GM12878 (cell line): ENCODE data around the gene MAPK8IP1. TPM values are rescaled to one million over a fixed set of nuclear protein-coding genes. Genes with fewer than 3 reads are reported as not detected.

Experiments
- BHLHE40 ChIP-seq, 2 experiments: fragments of 450-650 bp in 1 of 2; IDR thresholded peaks; 2 replicates each; pipeline ENCODE4 v1.6.1; 2011 to 2017; ENCODE audit warnings: low read depth in 2 of 2, borderline replicate concordance in 1 of 2, improper control_type of control experiment in 1 of 2, low read length in 1 of 2, mild to moderate bottlenecking in 1 of 2
- DPF2 ChIP-seq: fragments of 450-650 bp; IDR thresholded peaks from 2 replicates; pipeline ENCODE4 v1.6.1; 2017; ENCODE audit warnings: mild to moderate bottlenecking
- GABPA ChIP-seq: IDR thresholded peaks from 2 replicates; pipeline ENCODE4 v1.6.1; 2014; ENCODE audit warnings: antibody characterized with exemption, low read depth, mild to moderate bottlenecking, inconsistent platforms
- GATAD2B ChIP-seq: fragments of 450-650 bp; conservative IDR thresholded peaks from 2 replicates; pipeline ENCODE4 v1.6.1; 2017; ENCODE audit warnings: low read depth, mild to moderate bottlenecking, moderate library complexity
- HDGF ChIP-seq: fragments of 450-650 bp; IDR thresholded peaks from 2 replicates; pipeline ENCODE4 v1.6.1; 2016; ENCODE audit warnings: antibody characterized with exemption
- NRF1 ChIP-seq: conservative IDR thresholded peaks from 2 replicates; pipeline ENCODE4 v1.6.1; 2011; ENCODE audit warnings: mild to moderate bottlenecking, low read depth, low read length, improper control_type of control experiment
- PML ChIP-seq: IDR thresholded peaks from 2 replicates; pipeline ENCODE4 v1.6.1; 2012; ENCODE audit warnings: low read length, inconsistent platforms
- RAD21 ChIP-seq: IDR thresholded peaks from 2 replicates; pipeline ENCODE4 v1.6.1; 2011; ENCODE audit warnings: mild to moderate bottlenecking, low read depth, low read length, moderate library complexity; ENCODE audit not compliant: insufficient read depth
- RB1 ChIP-seq: fragments of 450-650 bp; formaldehyde crosslinking; IDR thresholded peaks from 2 replicates; pipeline ENCODE4 v1.6.1; 2017; ENCODE audit warnings: mild to moderate bottlenecking, borderline replicate concordance
- TBL1XR1 ChIP-seq: IDR thresholded peaks from 2 replicates; pipeline ENCODE4 v1.6.1; 2012; ENCODE audit warnings: low read depth, low read length, improper control_type of control experiment
- WRNIP1 ChIP-seq: IDR thresholded peaks from 2 replicates; pipeline ENCODE4 v1.6.1; 2011; ENCODE audit warnings: low read depth, low read length, improper control_type of control experiment, borderline replicate concordance
- YY1 ChIP-seq: IDR thresholded peaks from 2 replicates; pipeline ENCODE4 v1.6.1; 2011; ENCODE audit warnings: low read depth, mild to moderate bottlenecking, low read length
- polyA plus RNA-seq, 11 experiments: library from polyadenylated mRNA; depleted of rRNA in 4 of 11; unstranded in 6 of 11; stranded (reverse) in 5 of 11; fragments of >200 nt; fragmentation: Nextera tagmentation in 4 of 11; fragmentation: Illumina TruSeq in 1 of 11; extraction: Ambion mirVana in 4 of 11; extraction: Trizol in 1 of 11; gene quantifications; 1 replicate in 1 of 11; 2 replicates in 10 of 11; pipeline versions ENCODE4 v1.2.1 to v1.2.3, GENCODE V29; 2011 to 2016; ENCODE audit warnings: inconsistent platforms in 2 of 11, missing spikeins in 2 of 11, low read depth in 1 of 11
- total RNA-seq, 4 experiments: library from RNA; depleted of rRNA in 3 of 4; stranded (reverse); fragments of >200 nt in 3 of 4; fragmentation: Illumina TruSeq in 1 of 4; extraction: Trizol in 1 of 4; gene quantifications; 2 replicates each; pipeline versions ENCODE4 v1.2.1 to v1.2.3, GENCODE V29; 2013 to 2021
- TF ChIP-seq, protein P1 (sequence below): IDR thresholded peaks from 2 replicates; pipeline ENCODE4 v1.6.1; 2011; ENCODE audit warnings: low read depth, mild to moderate bottlenecking, low read length, moderate library complexity, borderline replicate concordance; ENCODE audit errors: extremely low read depth
- TF ChIP-seq, protein P2 (sequence below): fragments of 450-650 bp; IDR thresholded peaks from 2 replicates; pipeline ENCODE4 v1.6.1; 2017; ENCODE audit warnings: mild to moderate bottlenecking, moderate library complexity
- TF ChIP-seq, protein P3 (sequence below): fragments of 450-650 bp; IDR thresholded peaks from 2 replicates; pipeline ENCODE4 v1.6.1; 2016; ENCODE audit warnings: mild to moderate bottlenecking
- TF ChIP-seq, protein P4 (sequence below): fragments of 450-650 bp; IDR thresholded peaks from 2 replicates; pipeline ENCODE4 v1.6.1; 2017; ENCODE audit warnings: mild to moderate bottlenecking
- TF ChIP-seq, protein P5 (sequence below): fragments of 450-650 bp; formaldehyde crosslinking; IDR thresholded peaks from 2 replicates; pipeline ENCODE4 v1.4.0; 2022; ENCODE audit warnings: mild to moderate bottlenecking, moderate library complexity

MAPK8IP1 gene
- total and polyA plus RNA-seq, 10 of the 15 experiments (the other 5 are each of a cell fraction or from before 2014, with no cell fraction given): 0.04 to 0.44 (median 0.11) TPM; not detected in 2

DNA sequence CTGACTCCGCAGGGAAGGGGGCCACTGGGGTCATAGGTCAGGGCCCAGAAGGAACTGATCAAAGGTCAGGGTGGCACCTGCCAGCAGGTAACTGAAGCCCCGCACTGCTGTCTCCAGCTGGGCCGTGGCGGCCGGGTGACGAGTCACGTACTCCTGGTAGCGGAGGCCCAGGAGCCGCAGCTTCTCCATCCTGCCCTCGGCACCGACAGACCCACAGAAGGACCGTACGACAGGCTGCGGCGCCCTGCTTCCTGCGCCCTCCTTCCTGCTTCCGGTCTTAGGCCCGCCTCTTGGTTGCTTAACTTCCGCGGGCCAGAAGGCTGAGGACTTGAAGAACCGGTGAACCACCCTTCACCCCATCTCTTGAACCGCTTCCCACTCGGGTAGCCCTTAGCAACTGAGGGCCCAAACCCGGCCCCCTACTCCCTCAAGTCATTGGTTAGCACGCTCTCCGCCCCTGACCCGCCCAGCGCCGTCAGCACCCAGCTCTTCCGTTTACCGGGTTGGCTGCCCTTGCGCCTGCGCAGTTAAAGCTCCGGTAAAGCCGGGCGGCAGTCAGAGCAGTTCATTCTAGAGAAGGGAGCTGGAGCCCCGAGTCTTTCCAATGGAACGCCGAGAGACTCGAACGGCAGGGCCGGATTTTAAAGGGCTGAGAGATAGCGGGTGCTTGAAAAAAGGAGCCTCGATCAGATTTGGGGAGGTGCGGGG lies 32.3 kb downstream of the MAPK8IP1 start, which contains the start of gene PEX16 (continued):
- peak; percentile 74; the same call in 1 of the 2 replicates for TF ChIP-seq HDGF
- TF ChIP-seq NRF1: peak; percentile 77
- TF ChIP-seq GATAD2B: peak; percentile 84
- TF ChIP-seq, protein P1, sequence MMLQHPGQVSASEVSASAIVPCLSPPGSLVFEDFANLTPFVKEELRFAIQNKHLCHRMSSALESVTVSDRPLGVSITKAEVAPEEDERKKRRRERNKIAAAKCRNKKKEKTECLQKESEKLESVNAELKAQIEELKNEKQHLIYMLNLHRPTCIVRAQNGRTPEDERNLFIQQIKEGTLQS: no peak
- no peak for TF ChIP-seq RB1
- TF ChIP-seq TBL1XR1: no peak
- peak; percentile 96 for TF ChIP-seq GABPA
- peak; percentile 58; the same call in 1 of the 2 replicates for TF ChIP-seq PML
- TF ChIP-seq YY1: peak; percentile 84
- no peak; a peak in 1 of 4 replicates for TF ChIP-seq BHLHE40 (IDR thresholded peaks at IDR 0.05; ENCODE audit: borderline replicate concordance in 1 of 2, low read depth in 2 of 2, low read length in 1 of 2)
- TF ChIP-seq DPF2: no peak; the same call in 1 of the 2 replicates
- TF ChIP-seq, protein P2, sequence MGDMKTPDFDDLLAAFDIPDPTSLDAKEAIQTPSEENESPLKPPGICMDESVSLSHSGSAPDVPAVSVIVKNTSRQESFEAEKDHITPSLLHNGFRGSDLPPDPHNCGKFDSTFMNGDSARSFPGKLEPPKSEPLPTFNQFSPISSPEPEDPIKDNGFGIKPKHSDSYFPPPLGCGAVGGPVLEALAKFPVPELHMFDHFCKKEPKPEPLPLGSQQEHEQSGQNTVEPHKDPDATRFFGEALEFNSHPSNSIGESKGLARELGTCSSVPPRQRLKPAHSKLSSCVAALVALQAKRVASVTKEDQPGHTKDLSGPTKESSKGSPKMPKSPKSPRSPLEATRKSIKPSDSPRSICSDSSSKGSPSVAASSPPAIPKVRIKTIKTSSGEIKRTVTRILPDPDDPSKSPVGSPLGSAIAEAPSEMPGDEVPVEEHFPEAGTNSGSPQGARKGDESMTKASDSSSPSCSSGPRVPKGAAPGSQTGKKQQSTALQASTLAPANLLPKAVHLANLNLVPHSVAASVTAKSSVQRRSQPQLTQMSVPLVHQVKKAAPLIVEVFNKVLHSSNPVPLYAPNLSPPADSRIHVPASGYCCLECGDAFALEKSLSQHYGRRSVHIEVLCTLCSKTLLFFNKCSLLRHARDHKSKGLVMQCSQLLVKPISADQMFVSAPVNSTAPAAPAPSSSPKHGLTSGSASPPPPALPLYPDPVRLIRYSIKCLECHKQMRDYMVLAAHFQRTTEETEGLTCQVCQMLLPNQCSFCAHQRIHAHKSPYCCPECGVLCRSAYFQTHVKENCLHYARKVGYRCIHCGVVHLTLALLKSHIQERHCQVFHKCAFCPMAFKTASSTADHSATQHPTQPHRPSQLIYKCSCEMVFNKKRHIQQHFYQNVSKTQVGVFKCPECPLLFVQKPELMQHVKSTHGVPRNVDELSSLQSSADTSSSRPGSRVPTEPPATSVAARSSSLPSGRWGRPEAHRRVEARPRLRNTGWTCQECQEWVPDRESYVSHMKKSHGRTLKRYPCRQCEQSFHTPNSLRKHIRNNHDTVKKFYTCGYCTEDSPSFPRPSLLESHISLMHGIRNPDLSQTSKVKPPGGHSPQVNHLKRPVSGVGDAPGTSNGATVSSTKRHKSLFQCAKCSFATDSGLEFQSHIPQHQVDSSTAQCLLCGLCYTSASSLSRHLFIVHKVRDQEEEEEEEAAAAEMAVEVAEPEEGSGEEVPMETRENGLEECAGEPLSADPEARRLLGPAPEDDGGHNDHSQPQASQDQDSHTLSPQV: no peak
- TF ChIP-seq RAD21: no peak
- TF ChIP-seq, protein P3, sequence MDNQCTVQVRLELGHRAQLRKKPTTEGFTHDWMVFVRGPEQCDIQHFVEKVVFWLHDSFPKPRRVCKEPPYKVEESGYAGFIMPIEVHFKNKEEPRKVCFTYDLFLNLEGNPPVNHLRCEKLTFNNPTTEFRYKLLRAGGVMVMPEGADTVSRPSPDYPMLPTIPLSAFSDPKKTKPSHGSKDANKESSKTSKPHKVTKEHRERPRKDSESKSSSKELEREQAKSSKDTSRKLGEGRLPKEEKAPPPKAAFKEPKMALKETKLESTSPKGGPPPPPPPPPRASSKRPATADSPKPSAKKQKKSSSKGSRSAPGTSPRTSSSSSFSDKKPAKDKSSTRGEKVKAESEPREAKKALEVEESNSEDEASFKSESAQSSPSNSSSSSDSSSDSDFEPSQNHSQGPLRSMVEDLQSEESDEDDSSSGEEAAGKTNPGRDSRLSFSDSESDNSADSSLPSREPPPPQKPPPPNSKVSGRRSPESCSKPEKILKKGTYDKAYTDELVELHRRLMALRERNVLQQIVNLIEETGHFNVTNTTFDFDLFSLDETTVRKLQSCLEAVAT: peak; percentile 100
- TF ChIP-seq, protein P4, sequence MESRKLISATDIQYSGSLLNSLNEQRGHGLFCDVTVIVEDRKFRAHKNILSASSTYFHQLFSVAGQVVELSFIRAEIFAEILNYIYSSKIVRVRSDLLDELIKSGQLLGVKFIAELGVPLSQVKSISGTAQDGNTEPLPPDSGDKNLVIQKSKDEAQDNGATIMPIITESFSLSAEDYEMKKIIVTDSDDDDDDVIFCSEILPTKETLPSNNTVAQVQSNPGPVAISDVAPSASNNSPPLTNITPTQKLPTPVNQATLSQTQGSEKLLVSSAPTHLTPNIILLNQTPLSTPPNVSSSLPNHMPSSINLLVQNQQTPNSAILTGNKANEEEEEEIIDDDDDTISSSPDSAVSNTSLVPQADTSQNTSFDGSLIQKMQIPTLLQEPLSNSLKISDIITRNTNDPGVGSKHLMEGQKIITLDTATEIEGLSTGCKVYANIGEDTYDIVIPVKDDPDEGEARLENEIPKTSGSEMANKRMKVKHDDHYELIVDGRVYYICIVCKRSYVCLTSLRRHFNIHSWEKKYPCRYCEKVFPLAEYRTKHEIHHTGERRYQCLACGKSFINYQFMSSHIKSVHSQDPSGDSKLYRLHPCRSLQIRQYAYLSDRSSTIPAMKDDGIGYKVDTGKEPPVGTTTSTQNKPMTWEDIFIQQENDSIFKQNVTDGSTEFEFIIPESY: no peak
- no peak for TF ChIP-seq WRNIP1
- TF ChIP-seq, protein P5, sequence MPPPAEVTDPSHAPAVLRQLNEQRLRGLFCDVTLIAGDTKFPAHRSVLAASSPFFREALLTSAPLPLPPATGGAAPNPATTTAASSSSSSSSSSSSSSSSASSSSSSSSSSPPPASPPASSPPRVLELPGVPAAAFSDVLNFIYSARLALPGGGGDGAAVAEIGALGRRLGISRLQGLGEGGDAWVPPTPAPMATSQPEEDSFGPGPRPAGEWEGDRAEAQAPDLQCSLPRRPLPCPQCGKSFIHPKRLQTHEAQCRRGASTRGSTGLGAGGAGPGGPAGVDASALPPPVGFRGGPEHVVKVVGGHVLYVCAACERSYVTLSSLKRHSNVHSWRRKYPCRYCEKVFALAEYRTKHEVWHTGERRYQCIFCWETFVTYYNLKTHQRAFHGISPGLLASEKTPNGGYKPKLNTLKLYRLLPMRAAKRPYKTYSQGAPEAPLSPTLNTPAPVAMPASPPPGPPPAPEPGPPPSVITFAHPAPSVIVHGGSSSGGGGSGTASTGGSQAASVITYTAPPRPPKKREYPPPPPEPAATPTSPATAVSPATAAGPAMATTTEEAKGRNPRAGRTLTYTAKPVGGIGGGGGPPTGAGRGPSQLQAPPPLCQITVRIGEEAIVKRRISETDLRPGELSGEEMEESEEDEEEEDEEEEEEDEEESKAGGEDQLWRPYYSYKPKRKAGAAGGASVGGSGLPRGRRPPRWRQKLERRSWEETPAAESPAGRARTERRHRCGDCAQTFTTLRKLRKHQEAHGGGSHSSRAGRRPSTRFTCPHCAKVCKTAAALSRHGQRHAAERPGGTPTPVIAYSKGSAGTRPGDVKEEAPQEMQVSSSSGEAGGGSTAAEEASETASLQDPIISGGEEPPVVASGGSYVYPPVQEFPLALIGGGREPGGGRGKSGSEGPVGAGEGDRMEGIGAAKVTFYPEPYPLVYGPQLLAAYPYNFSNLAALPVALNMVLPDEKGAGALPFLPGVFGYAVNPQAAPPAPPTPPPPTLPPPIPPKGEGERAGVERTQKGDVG (CRISPR knock-in tag): no peak
